Measurements from ENCODE around the gene CISD3. TPM values are rescaled to one million over a fixed set of nuclear protein-coding genes. Genes with fewer than 3 reads are reported as not detected.

CISD3 gene
- total and polyA plus RNA-seq, 2 of the 8 experiments (the other 6 are each of a cell fraction or from before 2014, with no cell fraction given): 9.4 to 11.1 TPM

- no peak overlapping the region for H2BK20ac ChIP-seq (ENCODE audit: low read length)
- 90% methylated on average over 4 of the region's 4 CpGs; no CpG with 5 or more reads in 1 of the 2 experiments for WGBS, 2 experiments (ENCODE audit: extremely low coverage in 1 of 2, insufficient coverage in 1 of 2, insufficient read length in 1 of 2, insufficient replicate concordance in 2 of 2, low coverage in 1 of 2, low lambda C conversion rate in 2 of 2, missing lambda C conversion rate in 1 of 2)
These were observed 10.7 kb downstream of the CISD3 start for GRCh38 chr17:38740806-38741205.

More at GRCh38 chr17:38740806-38741205, 10.7 kb downstream of the CISD3 start:
- Histone ChIP-seq H3K27me3 (replicated peaks in 1 of 4; ENCODE audit: control insufficient read depth in 3 of 4, extremely low read depth in 1 of 4, insufficient read depth in 3 of 4, low read length in 3 of 4) (no peaks in the 10 kb centered on the region), H3K14ac (ENCODE audit: insufficient read length) (no peak overlapping the region), H3K56ac (replicated peaks; ENCODE audit: insufficient read length, low read depth, low read length) (no peak overlapping the region), H3K23ac (ENCODE audit: insufficient read length) (no peak overlapping the region), H3K79me2 (ENCODE audit: control insufficient read depth in 1 of 2, insufficient read depth in 2 of 2, low read length in 2 of 2) (peaks cover 32 to 67% of the 10 kb centered on the region in 2 experiments), H3K27ac (ENCODE audit: low read depth, low read length) (no peak overlapping the region), H3K4ac (replicated peaks; ENCODE audit: insufficient read length, low read depth, low read length) (no peak overlapping the region), H2AFZ (ENCODE audit: low read length) (no peak overlapping the region), H2BK120ac (replicated peaks; ENCODE audit: low read depth, low read length) (no peak overlapping the region), H3K9me3 (ENCODE audit: insufficient read depth in 2 of 2, low read depth in 1 of 2, low read length in 1 of 2) (no peaks in the 10 kb centered on the region), H3K4me1 (replicated peaks in 1 of 4; ENCODE audit: control insufficient read depth in 3 of 4, insufficient read depth in 4 of 4, low read length in 3 of 4) (peaks cover under 1 to 26% (median 13%) of the 10 kb centered on the region in 4 experiments), H2BK12ac (ENCODE audit: low read depth, low read length) (no peak overlapping the region), H4K20me1 (replicated peaks in 1 of 2; ENCODE audit: control insufficient read depth in 1 of 2, insufficient read depth in 2 of 2, low read length in 2 of 2) (peaks cover 38 to 53% of the 10 kb centered on the region in 2 experiments), H4K91ac (replicated peaks; ENCODE audit: insufficient read length, low read length) (no peak overlapping the region), H3K79me1 (ENCODE audit: low read depth, low read length) (peaks cover 26% of the 10 kb centered on the region), H3K4me2 (ENCODE audit: insufficient read depth in 1 of 2, low read depth in 2 of 2, low read length in 2 of 2) (no peak overlapping the region), H2BK5ac (ENCODE audit: low read depth, low read length) (no peak overlapping the region), H4K8ac (ENCODE audit: extremely low read depth, insufficient read depth, low read length) (no peak overlapping the region), H3K36me3 (ENCODE audit: control insufficient read depth in 2 of 4, insufficient read depth in 4 of 4, low read length in 3 of 4) (peaks cover 2 to 28% (median 14%) of the 10 kb centered on the region in 4 experiments; a peak in 7 of 8 replicates), H3K9ac (replicated peaks in 1 of 4; ENCODE audit: extremely low read depth in 1 of 4, low read depth in 3 of 4, low read length in 3 of 4) (no peak overlapping the region), H2AK5ac (ENCODE audit: low read depth, low read length) (no peak overlapping the region), H3K23me2 (ENCODE audit: low read depth, low read length) (0 out of 2 replicates have a peak, but pooled peaks cover under 1% of the 10 kb centered on the region), H4K5ac (ENCODE audit: insufficient read length, low read depth, low read length) (no peak overlapping the region), H3K4me3 (ENCODE audit: extremely low read depth in 1 of 4, insufficient read depth in 2 of 4, low read depth in 3 of 4, low read length in 4 of 4) (no peak overlapping the region), H2BK15ac (ENCODE audit: low read length) (no peak overlapping the region), H3K18ac (ENCODE audit: extremely low read depth, low read length) (no peak overlapping the region)
- DNase-seq (ENCODE audit: low read depth in 1 of 2, low spot score in 2 of 2) (no peak), FAIRE-seq (no peak)
- ChIA-PET POLR2A (ENCODE audit: partially characterized antibody) (interaction anchor here (1.4 kb wide), 1 partner anchor 64 kb away, joined by 4 read pairs; no protein-coding TSS in a partner anchor), CTCF (ENCODE audit: partially characterized antibody) (no interaction called here)
- TF ChIP-seq ZNF274 (IDR thresholded peaks at IDR 0.05; ENCODE audit: borderline replicate concordance, extremely low read depth, low read length): no peak

Data from H1 (cell line).